ENCODE measurements around the gene PDSS2.

The PDSS2 gene

DNA sequence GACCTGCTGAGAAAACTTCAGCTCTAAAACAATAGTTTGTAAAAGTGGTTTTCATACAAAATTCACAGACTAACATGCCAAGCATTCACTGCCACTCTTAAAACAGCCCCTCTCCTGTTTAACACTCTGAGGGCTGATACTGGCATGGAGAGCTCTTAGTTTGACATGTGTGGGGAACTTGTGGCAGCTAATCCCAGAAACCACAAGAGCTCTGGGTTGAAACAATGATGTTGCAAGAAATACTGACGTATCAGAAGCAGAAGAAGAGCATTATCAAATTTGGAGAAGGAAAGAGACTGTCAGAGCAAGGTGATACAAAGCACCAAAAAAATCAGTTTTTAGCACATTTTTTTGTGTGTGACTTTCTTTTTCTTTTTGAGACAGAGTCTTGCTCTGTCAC lies 349.2 kb downstream of the PDSS2 start:
- DNase-seq: no peak

DNA sequence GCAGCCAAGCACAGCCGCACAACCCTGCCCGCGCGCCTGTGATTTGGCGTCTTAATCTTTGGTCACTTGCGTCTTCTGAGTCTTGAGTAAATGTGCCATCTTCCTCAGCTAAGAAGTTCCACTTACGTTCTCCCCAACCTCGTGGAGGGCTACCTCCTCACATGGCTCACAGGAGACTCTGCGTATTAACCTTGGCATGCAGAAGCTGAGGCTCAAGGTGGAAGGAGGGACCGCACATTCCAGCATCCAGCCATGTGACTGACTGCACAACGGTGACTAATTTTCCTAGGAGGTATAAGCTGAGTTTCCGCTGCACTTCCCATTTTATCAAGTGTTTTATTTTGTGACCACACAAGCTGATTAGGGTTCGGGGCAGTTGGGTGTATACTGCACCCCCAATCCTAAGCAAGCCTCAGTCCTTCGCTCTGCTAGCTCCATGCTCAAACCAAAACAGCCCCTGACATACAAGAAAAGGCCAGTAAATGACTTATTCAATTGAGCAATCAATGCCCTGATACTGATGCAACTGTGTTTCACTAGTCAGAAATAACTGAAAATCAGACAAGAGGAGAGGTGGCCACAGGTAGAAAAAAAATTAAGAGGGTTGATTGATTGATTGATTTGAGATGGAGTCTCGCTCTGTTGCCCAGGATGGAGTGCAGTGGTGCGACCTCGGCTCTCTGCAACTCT lies 351.0 kb downstream of the PDSS2 start:
- DNase-seq: no peak

DNA sequence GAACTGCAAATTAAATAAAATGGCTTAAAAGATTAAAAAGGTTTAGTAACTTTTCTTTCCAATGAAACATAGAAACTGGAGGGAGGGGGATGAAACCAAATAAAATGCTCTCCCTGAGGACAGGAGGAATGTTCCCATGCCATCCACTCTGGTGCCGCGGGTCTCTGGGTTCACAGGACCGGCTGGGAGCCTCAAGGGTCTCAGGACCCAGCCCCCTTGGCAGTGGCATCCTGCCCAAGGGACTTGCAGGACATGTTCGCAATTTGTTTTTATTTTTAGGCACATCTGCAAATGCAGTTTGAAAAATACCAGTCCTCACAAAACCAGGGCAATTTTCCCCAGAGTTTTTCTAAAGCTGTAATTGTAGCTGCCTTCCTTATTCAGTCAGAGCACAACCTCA lies 351.6 kb downstream of the PDSS2 start:
- no peak for DNase-seq

DNA sequence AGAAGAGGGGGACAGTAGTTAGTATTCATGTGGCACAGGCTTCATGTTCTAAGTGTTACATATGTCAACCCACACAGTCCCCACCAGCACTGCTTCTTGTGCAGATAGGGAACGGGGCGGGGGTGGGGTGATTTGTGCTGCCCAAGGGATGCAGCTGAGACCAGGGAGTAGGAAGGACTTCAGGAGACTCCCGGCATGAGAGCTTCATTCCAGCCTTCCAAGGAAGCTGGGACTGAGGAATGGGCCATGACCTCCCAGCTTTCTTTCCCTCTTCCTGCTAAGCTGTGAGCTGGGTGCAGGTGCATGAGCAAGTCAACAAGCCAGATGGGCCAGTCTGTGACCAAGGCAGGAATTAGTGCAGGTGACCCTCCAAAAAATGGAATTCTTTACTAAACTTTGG lies 353.2 kb downstream of the PDSS2 start:
- DNase-seq: no peak

DNA sequence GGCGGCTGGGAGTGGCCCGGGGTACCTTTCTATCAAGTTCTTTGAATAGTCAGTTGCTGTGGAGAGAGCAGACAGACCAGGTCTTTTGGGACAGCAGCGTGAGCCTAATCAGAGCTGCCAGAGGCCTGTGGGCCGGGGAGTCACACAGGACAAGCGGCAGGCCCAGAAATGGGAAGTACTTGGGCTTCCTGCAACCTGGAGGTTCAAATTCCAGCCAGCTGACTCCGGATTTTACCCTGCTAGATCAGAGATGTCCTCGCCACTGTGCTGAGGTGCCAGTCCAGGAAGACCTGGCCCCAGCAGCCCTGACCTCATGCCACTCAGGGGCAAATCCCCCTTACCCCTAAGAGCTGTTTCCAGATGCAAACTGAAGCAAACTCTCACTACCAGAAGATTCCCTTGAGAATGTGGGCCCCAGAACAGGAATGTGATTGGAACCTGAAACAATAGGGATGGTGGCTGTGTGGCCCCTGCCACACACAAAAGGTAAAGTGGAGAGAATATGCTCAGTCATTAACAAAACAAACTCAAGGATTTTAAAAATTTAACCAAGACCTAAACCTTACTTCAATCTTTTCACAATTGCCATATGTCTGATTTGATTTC lies 353.8 kb downstream of the PDSS2 start:
- DNase-seq: no peak

DNA sequence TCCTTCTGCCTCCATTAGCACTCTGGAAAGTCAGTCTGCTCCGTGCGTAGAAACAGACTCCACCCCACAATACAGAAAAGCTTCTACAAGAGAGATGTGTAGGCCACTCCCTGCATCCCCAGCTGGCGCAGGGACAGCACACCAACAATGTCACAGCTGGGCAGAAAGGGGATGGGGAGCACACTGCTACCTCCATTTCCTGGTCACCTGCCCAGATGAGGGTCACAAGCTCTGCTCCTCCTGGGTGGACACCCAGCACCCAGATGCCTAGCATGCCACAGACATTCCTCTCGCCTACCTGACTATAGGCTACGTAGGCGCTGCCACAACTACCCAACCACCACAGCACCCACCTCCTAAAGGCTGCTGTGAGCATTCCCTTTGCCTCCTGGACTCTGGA lies 356.3 kb downstream of the PDSS2 start:
- DNase-seq: no peak

Measured in activated CD4-positive, alpha-beta T cell treated with anti-CD3 and anti-CD28 coated beads, Interleukin-2, amount 50 U/mL, for 1 hour (primary cell).